ENCODE results near the gene TMC2.
"Not testable (repeated sequence)": the region's sequence is repeated elsewhere in the genome, so short reads cannot be mapped to it uniquely, and the experiment has no call there.

The TMC2 gene

GRCh38 chr20:2536560-2536986, at the start of gene TMC2:
Gene TMC2 (plus strand): TSS chr20:2536573. CDS start chr20:2536622, 49 bp downstream.
- DNase-seq (ENCODE audit: low read depth in 3 of 3), result no peak

- DNase-seq (ENCODE audit: low read depth in 3 of 3), result not testable (repeated sequence)
These were observed 33.5 kb upstream of the TMC2 start for GRCh38 chr20:2502808-2503384.

- DNase-seq (ENCODE audit: low read depth in 3 of 3), result not testable (repeated sequence)
These were observed 31.6 kb upstream of the TMC2 start for GRCh38 chr20:2504803-2505202.

- not testable (repeated sequence) for DNase-seq (ENCODE audit: low read depth in 3 of 3)
These were observed 29.9 kb upstream of the TMC2 start for GRCh38 chr20:2506426-2506825.

- DNase-seq (ENCODE audit: low read depth in 3 of 3), result no peak
These were observed 28.9 kb upstream of the TMC2 start for GRCh38 chr20:2507464-2507863.

GRCh38 chr20:2507875-2508630, 28.3 kb upstream of the TMC2 start:
- DNase-seq (ENCODE audit: low read depth in 3 of 3), result no peak

GRCh38 chr20:2508631-2509467, 27.5 kb upstream of the TMC2 start, which contains the start of gene ZNF343:
Gene ZNF343 (minus strand): TSS chr20:2508915. CDS start chr20:2493895, 15,020 bp downstream.
- DNase-seq (ENCODE audit: low read depth in 3 of 3), result peak; percentile 55 to 62 (median 55)

- no peak for DNase-seq (ENCODE audit: low read depth in 3 of 3)
These were observed 26.9 kb upstream of the TMC2 start for GRCh38 chr20:2509468-2509781.

- DNase-seq (ENCODE audit: low read depth in 3 of 3), result no peak
These were observed 26.6 kb upstream of the TMC2 start for GRCh38 chr20:2509794-2510193.

GRCh38 chr20:2515203-2515602, 21.2 kb upstream of the TMC2 start:
- no peak for DNase-seq (ENCODE audit: low read depth in 3 of 3)

GRCh38 chr20:2516399-2516798, 20.0 kb upstream of the TMC2 start:
- DNase-seq (ENCODE audit: low read depth in 3 of 3), result no peak

- DNase-seq (ENCODE audit: low read depth in 3 of 3), result no peak
These were observed 18.3 kb upstream of the TMC2 start for GRCh38 chr20:2518096-2518495.

GRCh38 chr20:2518558-2518957, 17.8 kb upstream of the TMC2 start:
- DNase-seq (ENCODE audit: low read depth in 3 of 3), result no peak

- DNase-seq (ENCODE audit: low read depth in 3 of 3), result no peak
These were observed 17.1 kb upstream of the TMC2 start for GRCh38 chr20:2519115-2519809.

GRCh38 chr20:2520617-2521016, 15.8 kb upstream of the TMC2 start:
- DNase-seq (ENCODE audit: low read depth in 3 of 3), result no peak

- peak in 2 of 3 donors; percentile 22 to 45 for DNase-seq (ENCODE audit: low read depth in 3 of 3)
These were observed 14.7 kb upstream of the TMC2 start for GRCh38 chr20:2521369-2522305.

- not testable (repeated sequence) for DNase-seq (ENCODE audit: low read depth in 3 of 3)
These were observed 13.4 kb upstream of the TMC2 start for GRCh38 chr20:2522826-2523429.

- peak; percentile 80 to 87 (median 87) for DNase-seq (ENCODE audit: low read depth in 3 of 3)
These were observed 12.3 kb upstream of the TMC2 start for GRCh38 chr20:2523919-2524708.

GRCh38 chr20:2524709-2525506, 11.5 kb upstream of the TMC2 start:
- DNase-seq (ENCODE audit: low read depth in 3 of 3), result peak in 2 of 3 donors; percentile 19 to 22

Measured in stimulated activated CD4-positive, alpha-beta T cell treated with anti-CD3 and anti-CD28 coated beads, TNF-alpha, amount 100 ng/mL, for 48 hours (primary cell).